ENCODE data around the gene ZNF410. TPM values are rescaled to one million over a fixed set of nuclear protein-coding genes. Genes with fewer than 3 reads are reported as not detected.

Gene ZNF410
- total and polyA plus RNA-seq, 2 donors (not counting 3 experiments of a cell fraction or from before 2014, with no cell fraction given), result 21.8 to 45.0 TPM

DNA sequence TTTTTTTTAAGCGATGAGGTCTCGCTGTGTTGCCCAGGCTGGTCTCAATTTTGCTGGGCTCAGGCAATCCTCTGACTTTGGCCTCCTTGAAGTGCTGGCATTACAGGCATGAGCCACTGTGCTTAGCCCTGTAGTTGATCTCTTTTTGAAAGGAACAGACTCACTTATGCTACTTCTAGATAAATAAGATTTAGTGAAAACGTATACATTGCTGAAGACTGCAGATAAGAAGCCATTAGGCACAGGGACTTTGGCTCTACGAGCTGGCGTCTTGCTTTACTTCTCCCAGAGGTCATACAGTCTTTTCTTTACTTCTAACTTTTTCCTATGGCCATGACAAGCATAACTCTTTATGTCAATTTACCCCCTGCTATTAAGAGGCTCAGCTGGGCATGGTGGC is 25.6 kb upstream of the ZNF410 start:
- no peaks in the 10 kb centered on the region for H4K20me1 ChIP-seq (replicated peaks; ENCODE audit: control insufficient read depth, extremely low read depth, insufficient read depth, low read length)
- H3K4me1 ChIP-seq (ENCODE audit: control insufficient read depth, extremely low read depth, insufficient read depth, low read length), result no peaks in the 10 kb centered on the region
- CTCF ChIA-PET, result no interaction called here
- dilution Hi-C loops (cut with MboI; ENCODE audit: extremely low pct_ligation_motif_present, low sequenced_read_pairs), result no loop called here
- no peak overlapping the region for H3K9ac ChIP-seq (replicated peaks; ENCODE audit: extremely low read depth, insufficient read depth, low read length)
- BruUV-seq (replicated peaks), result no TSS peak
- no peak overlapping the region for H2AFZ ChIP-seq (ENCODE audit: low read depth, low read length)
- H3K79me2 ChIP-seq (ENCODE audit: control insufficient read depth, insufficient read depth, low read length), result no peaks in the 10 kb centered on the region
- intact Hi-C loops (cut with micrococcal nuclease), result loop anchor here (10.0 kb wide), 1 partner anchor 356 kb away; no protein-coding TSS in a partner anchor
- no peaks in the 10 kb centered on the region for H3K9me1 ChIP-seq (replicated peaks; ENCODE audit: control insufficient read depth, extremely low read depth, insufficient read depth, low read length)
- DNase-seq (ENCODE audit: low read depth, low spot score) (no peak), FAIRE-seq (no peak)
- POLR2A ChIA-PET, result no interaction called here
- H3K27ac ChIP-seq (ENCODE audit: insufficient read depth, low read depth, low read length), result no peak overlapping the region
- TF ChIP-seq, protein P1, sequence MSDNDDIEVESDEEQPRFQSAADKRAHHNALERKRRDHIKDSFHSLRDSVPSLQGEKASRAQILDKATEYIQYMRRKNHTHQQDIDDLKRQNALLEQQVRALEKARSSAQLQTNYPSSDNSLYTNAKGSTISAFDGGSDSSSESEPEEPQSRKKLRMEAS (IDR thresholded peaks at IDR 0.05; ENCODE audit: insufficient read depth, insufficient read length), result no peak
- TF ChIP-seq FOS (IDR thresholded peaks at IDR 0.05; ENCODE audit: borderline replicate concordance, insufficient read depth, low read length), result no peak
- no peak for TF ChIP-seq MYC (IDR thresholded peaks at IDR 0.05; ENCODE audit: low read depth, low read length)
- TF ChIP-seq EZH2 (IDR thresholded peaks at IDR 0.05; ENCODE audit: borderline replicate concordance, low read depth, low read length, severe bottlenecking), result no peak
- TF ChIP-seq POLR2AphosphoS5 (IDR thresholded peaks at IDR 0.05; ENCODE audit: insufficient read depth, low read depth, low read length), result no peak
- TF ChIP-seq JUN (IDR thresholded peaks at IDR 0.05; ENCODE audit: borderline replicate concordance, insufficient read depth, insufficient read length, low read depth), result no peak
- no peak for TF ChIP-seq POLR2A (IDR thresholded peaks at IDR 0.05; ENCODE audit: low read depth, low read length)
- TF ChIP-seq, protein P2, sequence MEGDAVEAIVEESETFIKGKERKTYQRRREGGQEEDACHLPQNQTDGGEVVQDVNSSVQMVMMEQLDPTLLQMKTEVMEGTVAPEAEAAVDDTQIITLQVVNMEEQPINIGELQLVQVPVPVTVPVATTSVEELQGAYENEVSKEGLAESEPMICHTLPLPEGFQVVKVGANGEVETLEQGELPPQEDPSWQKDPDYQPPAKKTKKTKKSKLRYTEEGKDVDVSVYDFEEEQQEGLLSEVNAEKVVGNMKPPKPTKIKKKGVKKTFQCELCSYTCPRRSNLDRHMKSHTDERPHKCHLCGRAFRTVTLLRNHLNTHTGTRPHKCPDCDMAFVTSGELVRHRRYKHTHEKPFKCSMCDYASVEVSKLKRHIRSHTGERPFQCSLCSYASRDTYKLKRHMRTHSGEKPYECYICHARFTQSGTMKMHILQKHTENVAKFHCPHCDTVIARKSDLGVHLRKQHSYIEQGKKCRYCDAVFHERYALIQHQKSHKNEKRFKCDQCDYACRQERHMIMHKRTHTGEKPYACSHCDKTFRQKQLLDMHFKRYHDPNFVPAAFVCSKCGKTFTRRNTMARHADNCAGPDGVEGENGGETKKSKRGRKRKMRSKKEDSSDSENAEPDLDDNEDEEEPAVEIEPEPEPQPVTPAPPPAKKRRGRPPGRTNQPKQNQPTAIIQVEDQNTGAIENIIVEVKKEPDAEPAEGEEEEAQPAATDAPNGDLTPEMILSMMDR (IDR thresholded peaks at IDR 0.05; ENCODE audit: extremely low read depth in 1 of 2, insufficient read depth in 1 of 2, low read depth in 1 of 2, low read length in 2 of 2), result no peak
- TF ChIP-seq GATA2 (IDR thresholded peaks at IDR 0.05; ENCODE audit: insufficient read depth, insufficient read length, low read depth, low read length), result no peak
- H3K27me3 ChIP-seq (ENCODE audit: control insufficient read depth in 2 of 2, insufficient read depth in 2 of 2, low read length in 2 of 2), result no peaks in the 10 kb centered on the region
- no peaks in the 10 kb centered on the region for H3K36me3 ChIP-seq (ENCODE audit: control insufficient read depth in 2 of 2, extremely low read depth in 1 of 2, insufficient read depth in 2 of 2, low read length in 2 of 2)
- no peak overlapping the region for H3K4me2 ChIP-seq (ENCODE audit: insufficient read depth, low read length)
- H3K4me3 ChIP-seq (replicated peaks in 1 of 3; ENCODE audit: insufficient read depth in 1 of 3, low read depth in 1 of 3, low read length in 3 of 3), result no peak overlapping the region
- no peaks in the 10 kb centered on the region for H3K9me3 ChIP-seq (replicated peaks; ENCODE audit: control insufficient read depth, insufficient read depth, low read length)

Measured in endothelial cell of umbilical vein (primary cell).